HG03342 (cell line): ENCODE results near the gene CHST11.
A peak's percentile ranks its signal among the peaks of the same experiment; 100 is the strongest.

ENCODE experiments used
- ATAC-seq: cut with Tn5 transposase; IDR thresholded peaks from one replicate; pipeline ENCODE4 v1.9.1; 2021; ENCODE audit warnings: mild to moderate bottlenecking, moderate library complexity; ENCODE audit not compliant: unreplicated experiment

The CHST11 gene

DNA sequence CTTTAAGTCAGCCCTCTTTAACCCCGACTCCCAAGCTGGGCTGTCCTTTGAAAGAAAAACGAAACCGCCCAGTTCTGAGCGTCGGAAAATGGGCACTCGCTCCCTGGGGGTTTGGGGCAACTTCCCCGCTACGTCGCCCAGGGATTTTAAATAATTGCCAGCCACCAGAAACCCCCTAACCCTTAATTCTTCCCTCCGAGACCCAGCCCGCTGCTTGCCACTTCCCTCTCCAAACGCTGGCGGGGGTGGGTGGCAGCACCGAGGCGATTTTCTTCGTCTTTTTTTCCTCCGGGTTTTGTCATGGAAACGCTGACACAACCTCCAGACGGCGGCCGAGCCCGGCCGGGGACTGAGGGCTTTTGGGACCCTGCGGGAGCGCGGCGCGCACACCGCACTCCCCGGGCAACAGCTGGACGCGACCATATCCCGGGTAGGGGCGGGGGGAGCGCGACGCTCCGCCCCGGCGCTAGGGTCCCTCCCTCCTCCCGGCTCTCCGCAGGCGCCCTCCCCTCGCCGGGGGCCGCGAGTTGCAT, at the start of gene CHST11:
TSS of gene CHST11 (plus strand) at position 532 of the 533 bp plus-strand sequence.
- ATAC-seq: peak; percentile 60

DNA sequence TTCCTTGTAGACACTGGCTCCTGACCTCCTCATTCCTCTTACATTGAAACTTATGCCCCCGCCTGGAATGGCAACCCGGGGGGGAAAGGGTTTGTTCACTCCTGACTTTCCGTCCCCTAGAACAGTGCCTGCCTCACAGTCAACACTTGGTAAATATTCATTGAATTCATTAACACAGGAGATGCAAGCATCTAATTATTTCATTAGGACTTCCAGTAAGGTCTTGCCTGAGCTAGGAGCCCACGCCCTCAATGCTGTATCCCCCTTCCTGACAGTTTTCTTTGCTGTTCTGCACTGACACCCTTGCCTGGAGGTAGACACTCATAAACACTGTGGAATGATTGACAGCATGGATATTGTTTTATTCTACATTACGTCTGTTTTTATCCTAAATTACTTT, 49.3 kb upstream of the CHST11 start:
- ATAC-seq: no peak

- ATAC-seq: no peak
These were observed 48.8 kb upstream of the CHST11 start for GRCh38 chr12:104407922-104408321.

GRCh38 chr12:104410326-104410725, 46.4 kb upstream of the CHST11 start:
- no peak for ATAC-seq

- ATAC-seq: no peak
These were observed 46.0 kb upstream of the CHST11 start for GRCh38 chr12:104410786-104411185.

DNA sequence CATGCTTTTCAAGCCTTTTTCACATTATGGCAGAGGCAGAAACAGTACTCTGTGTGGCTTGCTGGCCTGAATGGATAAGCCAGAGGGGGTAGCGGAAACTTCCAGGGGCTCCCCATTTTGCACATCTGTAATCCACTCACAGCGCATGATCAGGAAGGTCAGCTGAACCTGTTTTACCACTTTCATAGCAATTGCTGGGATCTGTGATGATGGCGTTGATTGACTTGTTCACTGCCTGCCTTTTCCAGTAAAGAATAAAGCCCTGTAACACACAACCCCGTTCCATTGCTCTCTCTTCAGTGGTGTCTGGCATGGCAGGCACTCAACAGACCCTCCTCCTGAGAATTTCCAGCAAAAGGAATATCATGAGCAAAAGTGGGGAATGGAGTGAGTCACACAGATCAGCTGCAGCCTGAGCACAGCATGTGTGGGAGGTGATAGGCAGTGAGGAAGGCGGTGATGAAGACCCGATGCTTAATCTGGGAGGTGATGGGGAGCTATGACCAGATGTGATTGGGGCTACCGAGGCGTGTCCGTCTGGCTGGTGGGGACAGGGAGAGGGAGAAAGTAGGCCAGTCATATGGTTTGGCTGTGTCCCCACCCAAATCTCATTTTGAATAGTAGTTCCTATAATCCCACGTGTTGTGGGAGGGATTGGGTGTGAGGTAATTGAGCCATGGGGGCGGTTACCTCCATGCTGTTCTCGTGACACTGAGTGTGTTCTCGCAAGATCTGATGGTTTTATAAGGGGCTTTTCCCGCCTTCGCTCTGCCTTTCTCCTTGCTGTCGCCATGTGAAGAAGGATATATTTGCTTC, 44.7 kb upstream of the CHST11 start:
- ATAC-seq: no peak

- no peak for ATAC-seq
These were observed 44.1 kb upstream of the CHST11 start for GRCh38 chr12:104412681-104413080.

GRCh38 chr12:104413330-104413729, 43.4 kb upstream of the CHST11 start:
- ATAC-seq: no peak

GRCh38 chr12:104414581-104415341, 42.0 kb upstream of the CHST11 start:
- no peak for ATAC-seq

- no peak for ATAC-seq
These were observed 41.3 kb upstream of the CHST11 start for GRCh38 chr12:104415342-104415980.

DNA sequence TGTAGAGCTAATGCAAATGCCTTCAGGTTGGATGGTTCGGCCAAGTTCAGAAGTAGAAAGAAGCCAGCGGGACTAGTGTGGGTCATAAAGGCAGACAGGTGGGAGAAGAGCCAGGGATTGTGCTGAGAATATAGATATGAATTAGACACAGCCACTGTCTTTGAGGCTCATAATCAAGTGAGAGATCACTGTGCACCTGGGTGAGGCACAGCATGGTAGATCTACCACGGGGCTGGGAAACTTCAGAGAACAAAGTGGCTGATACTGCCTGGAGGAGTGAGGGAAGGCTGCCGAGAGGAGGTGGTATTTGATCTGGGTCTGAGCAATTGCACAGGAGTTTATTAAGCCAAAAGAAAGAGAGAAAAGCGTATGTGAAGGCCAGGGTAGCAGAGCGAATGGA, 40.6 kb upstream of the CHST11 start:
- ATAC-seq: no peak

GRCh38 chr12:104416585-104416984, 40.2 kb upstream of the CHST11 start:
- no peak for ATAC-seq

GRCh38 chr12:104419717-104420116, 37.0 kb upstream of the CHST11 start:
- ATAC-seq: no peak

DNA sequence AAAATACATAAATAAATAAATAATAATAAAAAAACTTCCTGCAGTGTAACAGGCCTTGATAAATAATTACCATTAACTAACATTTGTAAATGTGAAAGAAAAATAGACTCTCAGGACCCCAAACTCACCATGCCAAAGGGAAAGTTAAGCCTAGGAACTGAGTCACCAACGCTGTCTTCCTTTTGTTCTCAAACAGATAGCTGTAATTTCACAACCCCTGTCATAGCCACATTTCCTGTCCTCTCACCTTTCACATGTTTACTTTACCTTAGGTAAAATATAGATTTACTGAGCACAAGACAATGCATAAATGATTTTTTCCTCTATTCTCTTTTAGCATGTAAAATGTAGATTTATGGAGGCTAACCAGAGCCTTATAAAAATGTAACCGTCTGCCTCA, 35.9 kb upstream of the CHST11 start:
- no peak for ATAC-seq

DNA sequence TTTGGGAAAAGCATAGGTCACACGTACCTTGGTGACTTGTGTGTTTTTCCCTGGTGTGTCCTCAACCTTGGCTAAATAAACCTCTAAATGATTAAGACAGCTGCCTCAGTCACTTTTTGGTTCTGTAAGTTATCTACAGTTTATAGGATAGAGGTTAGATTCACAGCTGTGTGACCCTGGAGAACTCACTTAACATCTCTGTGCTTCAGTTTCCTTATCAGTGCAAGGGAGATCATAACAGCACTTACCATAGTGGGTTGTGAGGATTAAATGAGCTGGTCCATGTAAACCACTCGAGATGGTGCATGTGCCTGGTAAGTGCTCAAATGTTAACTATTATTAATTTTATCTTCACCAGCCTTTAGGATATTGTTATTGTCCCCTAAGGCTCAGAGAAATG, 35.4 kb upstream of the CHST11 start:
- ATAC-seq: no peak

- no peak for ATAC-seq
These were observed 34.3 kb upstream of the CHST11 start for GRCh38 chr12:104422441-104422840.

GRCh38 chr12:104423273-104423672, 33.5 kb upstream of the CHST11 start:
- no peak for ATAC-seq

GRCh38 chr12:104423809-104424208, 32.9 kb upstream of the CHST11 start:
- ATAC-seq: no peak

DNA sequence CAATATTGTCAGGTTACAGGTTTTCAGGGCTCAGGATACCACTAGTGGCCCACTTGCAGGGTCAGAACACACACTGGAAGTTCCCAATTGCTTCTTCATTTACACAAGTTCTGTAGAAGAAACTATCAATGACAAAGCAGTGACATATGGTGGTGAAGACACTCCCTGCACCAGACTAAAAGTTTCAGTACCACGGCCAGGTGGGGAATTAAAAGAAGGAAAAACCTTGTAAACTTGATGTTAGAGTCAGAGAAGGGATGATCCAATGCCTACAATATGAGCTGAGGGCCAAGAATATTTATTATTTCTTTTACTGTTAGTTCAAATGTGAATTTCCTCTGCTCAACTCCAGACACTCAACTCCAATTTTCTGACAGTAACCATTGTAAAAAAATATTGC, 31.8 kb upstream of the CHST11 start:
- no peak for ATAC-seq

DNA sequence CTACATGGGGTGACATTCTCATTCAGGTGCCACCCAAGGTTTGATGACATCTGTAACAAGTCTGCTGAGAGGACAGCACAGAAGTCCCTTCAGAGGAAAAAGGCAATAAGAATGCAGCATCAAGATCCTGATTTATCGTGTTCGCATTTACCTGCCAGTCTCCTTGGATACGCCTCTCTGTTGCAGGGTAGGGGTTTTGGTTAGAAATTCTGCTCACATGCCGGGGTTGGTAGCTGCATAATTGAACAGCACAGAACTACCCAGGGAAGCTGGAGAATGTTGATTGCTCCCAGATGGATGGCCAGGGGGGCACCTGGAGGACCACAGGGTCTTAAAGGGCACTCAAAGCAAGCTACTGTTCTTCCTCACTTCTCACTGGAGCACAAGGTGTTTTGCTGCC, 31.1 kb upstream of the CHST11 start:
- ATAC-seq: no peak

- ATAC-seq: no peak
These were observed 29.7 kb upstream of the CHST11 start for GRCh38 chr12:104426926-104427546.
